B cell (primary cell): Measurements from ENCODE around the gene TEDDM1. TPM values are rescaled to one million over a fixed set of nuclear protein-coding genes. Genes with fewer than 3 reads are reported as not detected.

Experiments used
- ATAC-seq: fragments of 200-7000 bp; cut with Tn5 transposase; one replicate; pipeline ENCODE4 v1.10.0; 2021; ENCODE audit warnings: low read depth, mild to moderate bottlenecking, moderate number of reproducible peaks, moderate library complexity
- CTCF ChIA-PET: fragments of 350-600 bp; sonication (Branson Sonifier 250); formaldehyde crosslinking; loops from one replicate; lab custom pipeline; 2021; ENCODE audit warnings: antibody characterized with exemption, inconsistent platforms; lab: Charles Lee
- POLR2A ChIA-PET: fragments of 350-600 bp; sonication (Branson Sonifier 250); formaldehyde crosslinking; loops from one replicate; lab custom pipeline; 2021; ENCODE audit warnings: antibody characterized with exemption; lab: Charles Lee
- DNase-seq: peaks from one replicate; pipeline ENCODE4 v3.0.0; 2013
- H2AFZ ChIP-seq: 2 replicates; pipeline ENCODE4 v1.6.1; 2012; ENCODE audit warnings: mild to moderate bottlenecking, low read depth, low read length; ENCODE audit not compliant: insufficient read depth, poor library complexity, severe bottlenecking
- H3K27ac ChIP-seq, 2 donors: 1 replicate in 1 of 2; 2 replicates in 1 of 2; pipeline ENCODE4 v1.5.1; 2012 to 2013; ENCODE audit warnings: low read length in 2 of 2, mild to moderate bottlenecking in 2 of 2, moderate library complexity in 1 of 2
- H3K27me3 ChIP-seq, 4 experiments: fragments of 200-600 bp in 1 of 4; sonication (generic) in 1 of 4; replicated peaks in 1 of 4; 1 replicate in 2 of 4; 2 replicates in 2 of 4; pipeline versions ENCODE4 v1.6.1 to v1.7.0; 2013 to 2016; ENCODE audit warnings: low read length in 3 of 4, mild to moderate bottlenecking in 2 of 4, mixed read lengths in 1 of 4, moderate library complexity in 1 of 4; ENCODE audit not compliant: insufficient read depth in 4 of 4, control insufficient read depth in 3 of 4; ENCODE audit errors: control extremely low read depth in 1 of 4
- H3K36me3 ChIP-seq, 2 experiments: replicated peaks in 1 of 2; 1 replicate in 1 of 2; 2 replicates in 1 of 2; pipeline versions ENCODE4 v1.6.1 to v1.7.1; 2013; ENCODE audit warnings: low read length in 1 of 2; ENCODE audit not compliant: insufficient read depth in 2 of 2, control insufficient read depth in 1 of 2; ENCODE audit errors: control extremely low read depth in 1 of 2, extremely low read depth in 1 of 2
- H3K4me1 ChIP-seq, 2 donors: fragments of 200-600 bp in 1 of 2; sonication (generic) in 1 of 2; 1 replicate in 1 of 2; 2 replicates in 1 of 2; pipeline versions ENCODE4 v1.5.1 to v1.6.1; 2013 to 2017; ENCODE audit warnings: low read length in 2 of 2; ENCODE audit not compliant: control insufficient read depth in 2 of 2, insufficient read depth in 2 of 2
- H3K4me2 ChIP-seq: replicated peaks from 2 replicates; pipeline ENCODE3; 2012; ENCODE audit warnings: mild to moderate bottlenecking, low read depth, low read length; ENCODE audit not compliant: poor library complexity, severe bottlenecking
- H3K4me3 ChIP-seq, 5 experiments: fragments of 200-600 bp in 1 of 5; sonication (generic) in 1 of 5; 1 replicate in 3 of 5; 2 replicates in 2 of 5; pipeline versions ENCODE4 v1.5.1 to v1.7.0; 2011 to 2016; ENCODE audit warnings: low read length in 4 of 5, mild to moderate bottlenecking in 4 of 5, low read depth in 2 of 5, control low read depth in 1 of 5, moderate library complexity in 1 of 5; ENCODE audit not compliant: insufficient read depth in 1 of 5; ENCODE audit errors: control extremely low read depth in 1 of 5, extremely low read depth in 1 of 5
- H3K79me2 ChIP-seq: fragments of 200-600 bp; sonication (generic); one replicate; pipeline ENCODE4 v1.6.0; 2016; ENCODE audit warnings: low read length; ENCODE audit not compliant: control insufficient read depth, insufficient read depth
- H3K9ac ChIP-seq: fragments of 200-600 bp; sonication (generic); 2 replicates; pipeline ENCODE4 v1.6.1; 2017; ENCODE audit warnings: mild to moderate bottlenecking, low read length, moderate library complexity
- H3K9me3 ChIP-seq, 3 donors: one replicate each; pipeline versions ENCODE4 v1.6.1 to v1.7.1; 2013; ENCODE audit warnings: low read length in 2 of 3; ENCODE audit not compliant: control insufficient read depth in 2 of 3, insufficient read depth in 1 of 3; ENCODE audit errors: control extremely low read depth in 1 of 3
- H4K20me1 ChIP-seq: 2 replicates; pipeline ENCODE4 v1.6.0; 2012; ENCODE audit warnings: mild to moderate bottlenecking, low read length; ENCODE audit not compliant: insufficient read depth, control insufficient read depth, poor library complexity, severe bottlenecking
- H3K27ac Mint-ChIP-seq: one replicate; pipeline ENCODE4 v1.8.0; 2021; ENCODE audit warnings: mixed read lengths
- H3K27me3 Mint-ChIP-seq: one replicate; pipeline ENCODE4 v1.8.0; 2021; ENCODE audit warnings: mixed read lengths
- H3K4me1 Mint-ChIP-seq: one replicate; pipeline ENCODE4 v1.8.0; 2021; ENCODE audit warnings: mixed read lengths
- H3K4me3 Mint-ChIP-seq: one replicate; pipeline ENCODE4 v1.8.0; 2021; ENCODE audit warnings: mixed read lengths
- H3K9me3 Mint-ChIP-seq: one replicate; pipeline ENCODE4 v1.8.0; 2022; ENCODE audit warnings: mixed read lengths; ENCODE audit not compliant: insufficient read depth
- CTCF ChIP-seq: fragments of 200-600 bp; IDR thresholded peaks from one replicate; pipeline ENCODE4 v1.8.0; 2022; ENCODE audit warnings: antibody characterized with exemption, mild to moderate bottlenecking
- EZH2 ChIP-seq: IDR thresholded peaks from 2 replicates; pipeline ENCODE4 v1.6.1; 2012; ENCODE audit warnings: borderline replicate concordance, low read depth, mild to moderate bottlenecking, moderate library complexity, low read length; ENCODE audit not compliant: insufficient read depth, poor library complexity, severe bottlenecking
- WGBS: methylation state at CpG from one replicate; pipeline ENCODE4 v1.1.5; 2013; ENCODE audit warnings: missing lambda C conversion rate; ENCODE audit not compliant: insufficient coverage; 5-methylcytosine and 5-hydroxymethylcytosine counted together
- intact Hi-C: fragments of 100-400 bp; cut with micrococcal nuclease; formaldehyde crosslinking; loops from one replicate; pipeline ENCODE4 v1.10.0; 2022
- polyA plus RNA-seq: library from polyadenylated mRNA; depleted of rRNA; stranded (reverse); fragments of >200 nt; gene quantifications from 2 replicates; pipeline ENCODE4 v1.2.3, GENCODE V29; 2012
- total RNA-seq, 2 donors: library from RNA; stranded (reverse); fragments of 120-200 nt in 1 of 2; gene quantifications; 1 replicate in 1 of 2; 2 replicates in 1 of 2; pipeline versions ENCODE4 v1.2.3 to v1.2.4, GENCODE V29; 2013 to 2022

The TEDDM1 gene
- total and polyA plus RNA-seq, 2 donors (not counting 1 experiment from before 2014, with no cell fraction given) = not detected

- Histone ChIP-seq H3K4me3 (no peak overlapping the region), H4K20me1 (no peaks in the 10 kb centered on the region), H3K9ac (no peak overlapping the region), H3K4me2 (no peak overlapping the region), H3K4me1 (peaks cover 12 to 23% of the 10 kb centered on the region in 2 donors), H3K27ac (no peak overlapping the region), H2AFZ (no peak overlapping the region), H3K36me3 (peaks cover 2 to 42% of the 10 kb centered on the region in 2 experiments), H3K79me2 (peaks cover 15% of the 10 kb centered on the region), H3K9me3 (no peaks in the 10 kb centered on the region), H3K27me3 (peaks cover 0 to 4% (median 0%) of the 10 kb centered on the region in 4 experiments)
- Mint-ChIP-seq H3K4me3 (no peak overlapping the region), H3K27me3 (no peaks in the 10 kb centered on the region), H3K9me3 (no peaks in the 10 kb centered on the region), H3K27ac (no peak overlapping the region), H3K4me1 (peaks cover 18% of the 10 kb centered on the region)
- WGBS = 93% methylated on average over 4 of the region's 5 CpGs
- DNase-seq = no peak
- intact Hi-C loops = no loop called here
- POLR2A ChIA-PET = no interaction called here
- ATAC-seq = no peak
- CTCF ChIA-PET = interaction anchor here (0.6 to 1.8 kb wide), 2 partner anchors 10 kb away, joined by 3 to 4 read pairs; no protein-coding TSS in a partner anchor
- TF ChIP-seq CTCF (no peak), EZH2 (no peak)
Measured at GRCh38 chr1:182386980-182387379, 13.5 kb downstream of the TEDDM1 start.

GRCh38 chr1:182385885-182386853 is 14.3 kb downstream of the TEDDM1 start:
- Histone ChIP-seq H3K79me2 (peaks cover 12% of the 10 kb centered on the region), H3K36me3 (peaks cover 5 to 43% of the 10 kb centered on the region in 2 experiments), H4K20me1 (no peaks in the 10 kb centered on the region), H3K9me3 (no peaks in the 10 kb centered on the region), H3K27ac (no peak overlapping the region), H2AFZ (no peak overlapping the region), H3K9ac (no peak overlapping the region), H3K4me2 (no peak overlapping the region), H3K4me1 (peaks cover 12 to 21% of the 10 kb centered on the region in 2 donors), H3K27me3 (peaks cover 0 to 4% (median 0%) of the 10 kb centered on the region in 4 experiments), H3K4me3 (no peak overlapping the region)
- no peak overlapping the region for H3K4me3 Mint-ChIP-seq
- H3K27ac Mint-ChIP-seq = no peak overlapping the region
- H3K4me1 Mint-ChIP-seq = peaks cover 18% of the 10 kb centered on the region
- no peaks in the 10 kb centered on the region for H3K27me3 Mint-ChIP-seq
- H3K9me3 Mint-ChIP-seq = no peaks in the 10 kb centered on the region
- intact Hi-C loops = no loop called here
- ChIA-PET POLR2A (no interaction called here), CTCF (interaction anchor here (0.6 kb wide), 1 partner anchor 10 kb away, joined by 3 read pairs; no protein-coding TSS in a partner anchor)
- WGBS = 93% methylated on average over 4 of the region's 8 CpGs
- DNase-seq = no peak
- no peak for TF ChIP-seq EZH2
- no peak for TF ChIP-seq CTCF
- no peak for ATAC-seq
